AML-193 (cell line): ENCODE measurements around the gene SRGAP3.

Experiments
- DNase-seq, 2 experiments: peaks; one replicate each; lab custom pipeline; 2025; lab: John Stamatoyannopoulos, UW

SRGAP3 gene

DNA sequence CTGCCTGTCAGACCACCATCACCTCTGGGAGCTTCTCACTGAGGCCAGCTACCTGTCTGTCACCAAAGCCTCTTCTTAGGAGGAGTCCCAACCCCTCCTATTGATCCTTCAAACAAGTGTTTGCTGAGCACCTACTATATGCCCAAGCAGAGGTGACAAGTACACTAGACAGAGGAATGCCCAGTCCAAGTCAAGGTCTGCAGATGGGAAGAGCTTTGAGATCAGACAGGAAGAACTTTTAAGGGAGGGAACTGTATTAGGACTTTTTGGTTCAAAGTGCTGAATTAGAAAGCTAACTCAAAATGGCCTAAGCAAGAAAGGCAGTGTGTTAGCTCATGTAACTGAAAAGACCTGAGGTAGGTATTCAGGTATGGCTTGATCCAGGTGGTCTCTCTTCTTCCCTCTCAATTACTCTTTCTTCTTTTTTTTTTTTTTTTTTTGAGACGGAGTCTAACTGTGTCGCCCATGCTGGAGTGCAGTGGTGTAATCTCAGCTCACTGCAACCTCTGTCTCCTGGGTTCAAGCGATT is 282.6 kb downstream of the SRGAP3 start:
- no peak for DNase-seq

DNA sequence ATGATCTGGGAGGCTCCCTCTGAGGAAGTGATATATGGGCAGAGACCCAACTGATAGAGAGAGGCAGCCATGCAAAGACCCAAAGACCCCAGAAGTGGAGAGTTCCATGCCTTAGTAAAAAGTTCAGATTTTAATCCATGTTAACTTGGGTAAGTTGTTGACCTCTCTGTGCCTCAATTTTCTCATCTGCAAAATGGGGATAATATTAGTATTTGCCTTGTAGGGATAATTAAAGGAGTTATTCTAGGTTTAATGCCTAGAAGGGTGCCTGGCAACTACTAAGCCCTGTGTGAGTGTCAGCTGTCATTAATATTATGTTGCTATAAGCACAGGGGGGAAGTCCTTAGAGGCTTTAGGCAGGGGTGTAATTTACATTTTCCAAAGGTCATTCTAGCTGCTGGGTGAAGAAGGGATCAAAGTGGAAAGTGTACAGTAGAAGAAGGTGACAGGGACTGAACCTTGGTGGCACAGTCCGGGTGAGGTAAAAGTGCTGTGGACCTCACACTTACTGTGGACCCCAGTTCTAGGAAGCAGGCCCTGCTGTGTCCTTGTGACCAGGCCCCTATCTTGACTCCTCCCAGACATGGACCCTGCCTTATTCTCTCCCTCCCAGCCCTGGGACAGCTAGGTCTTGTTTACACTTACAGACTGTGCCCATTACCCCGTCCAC is 283.2 kb downstream of the SRGAP3 start:
- no peak for DNase-seq

DNA sequence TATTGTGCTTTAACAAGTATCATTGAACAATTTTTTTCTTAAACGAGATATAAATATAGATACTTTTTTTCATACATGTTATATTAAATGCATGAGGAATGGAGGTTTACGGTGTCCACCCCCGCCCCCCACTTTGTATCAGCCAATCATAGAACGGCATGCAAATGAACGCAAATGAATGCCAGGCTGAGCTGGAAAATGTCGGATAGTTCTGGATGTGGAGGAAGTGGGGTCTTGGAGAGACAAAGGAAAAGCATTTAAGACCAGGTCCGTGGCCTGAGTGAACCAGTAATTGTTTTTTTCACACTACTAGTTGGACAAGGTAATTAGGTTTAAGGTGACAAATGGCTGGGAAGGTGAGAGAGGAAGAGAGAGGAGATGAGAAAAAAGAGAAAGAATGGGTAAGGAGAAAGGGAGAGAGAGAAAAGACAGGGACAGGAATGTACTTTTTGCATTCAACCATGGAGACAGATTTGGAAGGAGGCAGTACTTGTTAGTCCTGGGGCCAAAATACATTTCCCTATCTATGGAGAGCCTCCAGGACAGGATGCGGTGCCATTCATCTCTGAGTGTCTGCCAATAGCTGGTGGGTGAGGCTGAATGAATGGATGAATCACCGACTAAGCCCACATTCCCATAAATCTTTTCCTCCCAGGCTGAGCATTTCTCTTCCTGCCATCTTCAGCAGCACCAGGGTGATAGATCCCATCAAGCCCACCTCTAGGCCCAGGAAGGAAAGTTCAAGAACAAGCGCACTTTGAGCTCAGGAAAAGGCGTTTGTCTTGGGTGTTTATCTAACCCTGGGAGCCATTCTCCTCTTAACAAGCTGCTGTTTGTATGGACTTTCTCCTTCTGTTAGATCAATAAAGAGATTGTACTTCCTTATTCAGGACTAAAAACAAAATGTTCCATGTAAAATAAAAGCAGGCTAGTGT is 284.7 kb downstream of the SRGAP3 start:
- no peak for DNase-seq

DNA sequence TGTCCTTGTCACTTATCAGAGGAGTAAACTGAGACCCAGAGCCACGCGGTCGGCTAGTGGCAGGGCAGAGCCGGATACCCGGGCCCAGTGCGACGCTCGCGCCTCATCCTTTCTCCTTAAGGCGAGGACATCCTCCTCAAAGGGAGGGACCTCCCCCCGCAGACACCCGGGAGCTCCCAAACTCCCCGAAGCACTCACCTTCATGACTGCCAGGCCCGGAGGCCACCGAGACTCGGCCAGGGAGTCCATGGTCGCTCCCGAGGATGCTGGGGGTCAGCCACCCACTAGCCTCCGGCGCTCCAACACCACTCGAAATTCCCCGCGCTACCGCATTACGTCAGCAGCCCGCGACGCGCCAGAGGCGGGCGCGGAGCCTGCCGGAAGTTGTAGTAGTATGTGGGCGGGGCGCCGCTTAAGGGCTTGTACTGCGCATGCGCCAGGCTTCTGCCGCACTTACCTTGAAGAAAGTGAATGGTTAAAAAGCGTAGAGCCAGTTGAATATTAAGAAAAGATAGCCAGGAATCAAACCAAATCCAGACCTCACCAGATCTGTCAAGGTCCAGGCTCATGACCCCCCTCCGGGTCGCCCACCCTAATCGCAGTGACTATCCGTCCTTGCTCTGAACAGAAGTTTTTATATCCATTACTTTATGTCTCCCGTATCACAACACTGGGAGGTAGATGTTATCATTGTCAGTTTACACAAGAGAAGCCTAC is 286.2 kb downstream of the SRGAP3 start, which contains the start of gene RAD18:
Gene RAD18, minus strand, starts transcription at position 336 of the 717 bp plus-strand sequence. Its CDS starts 87 bp downstream, at position 249.
- DNase-seq, result peak; percentile 95 to 96

DNA sequence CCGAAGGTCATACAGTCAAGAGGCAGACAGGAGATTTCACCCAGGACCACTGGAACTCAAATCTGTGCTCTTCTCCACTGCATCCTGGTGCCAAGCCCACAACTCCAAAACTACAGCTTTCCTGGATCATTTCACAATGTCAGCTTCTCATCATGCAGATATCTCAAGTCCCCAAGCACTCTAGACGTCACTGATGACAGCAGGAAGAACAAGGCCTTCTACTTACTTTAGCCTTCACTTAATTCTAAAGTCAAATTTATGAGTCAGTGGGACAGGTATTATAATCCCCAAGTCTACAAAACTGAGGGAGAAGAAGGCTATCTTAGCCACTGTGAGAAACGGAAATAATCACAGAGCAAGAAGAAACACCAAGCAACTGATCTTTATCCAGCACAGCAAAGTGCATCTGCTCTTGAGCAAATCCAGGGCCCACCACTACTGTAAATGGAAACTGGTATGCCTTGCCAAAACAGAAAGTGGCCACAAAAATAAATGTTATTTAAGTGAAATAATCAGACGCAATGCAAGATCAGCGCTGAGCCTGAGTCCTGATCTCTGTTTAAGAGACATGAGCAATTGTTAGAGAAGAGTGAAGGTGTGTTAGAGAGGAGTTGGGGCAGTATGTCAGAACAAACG is 287.1 kb downstream of the SRGAP3 start:
- DNase-seq, result no peak

DNA sequence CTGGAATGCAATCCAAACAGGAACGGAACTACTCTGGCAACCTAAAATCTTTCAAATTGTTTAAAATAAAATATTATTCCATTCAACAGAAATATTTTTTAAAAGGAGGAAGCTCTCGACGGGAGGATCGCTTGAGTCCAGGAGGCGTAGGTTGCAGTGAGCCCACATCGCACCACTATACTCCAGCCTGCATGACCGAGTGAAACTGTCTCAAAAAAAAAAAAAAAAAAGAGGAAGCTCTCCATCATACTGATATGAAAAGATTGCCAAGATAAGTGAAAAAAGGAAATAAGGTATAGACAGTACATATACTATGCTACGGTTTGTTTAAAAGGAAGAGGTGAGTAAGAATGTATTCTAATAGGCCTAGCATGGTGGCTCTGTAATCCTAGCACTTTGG is 289.8 kb downstream of the SRGAP3 start:
- peak; percentile 65 to 74 for DNase-seq

GRCh38 chr3:8954938-8955763 is 294.3 kb downstream of the SRGAP3 start:
- DNase-seq, result peak in 1 of 2 experiments; percentile 10

DNA sequence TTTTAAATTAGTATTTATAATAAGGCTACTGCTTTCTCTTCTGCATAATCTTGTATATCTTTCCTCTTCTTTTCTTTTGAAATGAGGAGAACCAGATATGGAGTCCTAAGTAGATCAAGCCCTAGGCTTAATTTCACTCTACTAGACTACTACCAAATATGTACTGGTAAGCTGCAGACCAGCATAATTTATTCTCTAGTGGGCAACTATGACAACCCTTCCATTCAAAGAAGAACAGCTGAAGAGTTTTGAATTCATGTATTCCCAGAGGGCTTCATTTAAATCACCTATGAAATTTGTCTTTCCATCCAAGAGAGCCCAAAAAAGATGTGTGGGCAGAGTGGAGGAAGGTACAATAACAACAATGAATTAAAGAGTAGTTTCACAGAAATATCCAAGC is 296.1 kb downstream of the SRGAP3 start:
- DNase-seq, result no peak

DNA sequence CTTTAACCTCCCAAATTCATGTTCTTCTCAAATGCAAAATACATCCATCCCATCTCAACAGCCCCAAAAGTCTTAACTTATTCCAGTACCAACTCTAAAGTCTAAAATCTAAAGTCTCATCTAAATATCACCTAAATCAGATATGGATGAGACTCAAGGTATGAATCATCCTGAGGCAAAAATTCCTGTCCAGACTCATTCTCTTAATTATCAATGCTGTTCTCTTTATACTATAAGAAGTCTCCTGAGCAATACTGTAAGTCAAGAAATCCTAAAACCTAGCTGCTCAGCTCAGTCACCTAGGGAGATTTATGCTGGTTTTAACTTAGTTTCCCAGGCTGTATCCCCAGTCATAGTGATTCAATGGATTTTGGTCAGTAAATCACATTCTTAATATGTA is 297.3 kb downstream of the SRGAP3 start:
- DNase-seq, result no peak

- DNase-seq, result peak in 1 of 2 experiments; percentile 25
Observed at GRCh38 chr3:8945890-8946600, 303.4 kb downstream of the SRGAP3 start.

DNA sequence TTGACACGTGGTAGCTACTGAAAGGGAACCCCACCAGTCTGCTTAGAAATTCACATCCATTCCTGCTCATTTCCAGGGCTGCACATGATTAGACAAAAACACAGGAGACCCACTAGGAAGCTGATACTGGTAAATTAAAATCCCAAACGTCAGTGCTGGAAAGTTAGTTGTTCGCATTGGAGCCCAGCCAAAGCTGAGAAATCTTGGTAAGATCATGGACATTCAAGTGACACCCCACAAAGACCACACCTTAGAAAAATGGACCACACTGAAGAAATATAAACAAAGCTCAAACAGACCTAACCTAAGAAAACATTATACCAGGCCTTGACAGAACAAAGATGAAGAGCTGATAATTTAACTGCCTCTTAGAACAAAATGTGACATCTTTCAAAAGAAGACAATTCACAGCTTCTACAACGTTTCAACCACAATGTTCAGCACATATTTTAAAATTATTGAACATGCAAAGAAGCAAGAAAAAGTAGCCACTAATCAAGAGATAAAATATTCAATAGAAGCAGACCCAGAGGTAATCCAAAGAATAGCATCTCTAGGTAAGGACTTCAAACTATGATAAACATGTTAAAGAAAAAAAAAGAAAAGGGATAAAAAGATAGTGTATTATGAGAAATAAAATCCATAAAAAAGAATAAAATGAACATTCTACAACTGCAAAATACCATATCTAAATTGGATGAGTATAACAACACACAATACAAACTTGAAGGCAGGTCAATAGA is 306.5 kb downstream of the SRGAP3 start:
- no peak for DNase-seq

- no peak for DNase-seq
Observed at GRCh38 chr3:8942115-8942514, 307.3 kb downstream of the SRGAP3 start.

GRCh38 chr3:8938021-8938420 is 311.4 kb downstream of the SRGAP3 start:
- peak in 1 of 2 experiments; percentile 18 for DNase-seq

DNA sequence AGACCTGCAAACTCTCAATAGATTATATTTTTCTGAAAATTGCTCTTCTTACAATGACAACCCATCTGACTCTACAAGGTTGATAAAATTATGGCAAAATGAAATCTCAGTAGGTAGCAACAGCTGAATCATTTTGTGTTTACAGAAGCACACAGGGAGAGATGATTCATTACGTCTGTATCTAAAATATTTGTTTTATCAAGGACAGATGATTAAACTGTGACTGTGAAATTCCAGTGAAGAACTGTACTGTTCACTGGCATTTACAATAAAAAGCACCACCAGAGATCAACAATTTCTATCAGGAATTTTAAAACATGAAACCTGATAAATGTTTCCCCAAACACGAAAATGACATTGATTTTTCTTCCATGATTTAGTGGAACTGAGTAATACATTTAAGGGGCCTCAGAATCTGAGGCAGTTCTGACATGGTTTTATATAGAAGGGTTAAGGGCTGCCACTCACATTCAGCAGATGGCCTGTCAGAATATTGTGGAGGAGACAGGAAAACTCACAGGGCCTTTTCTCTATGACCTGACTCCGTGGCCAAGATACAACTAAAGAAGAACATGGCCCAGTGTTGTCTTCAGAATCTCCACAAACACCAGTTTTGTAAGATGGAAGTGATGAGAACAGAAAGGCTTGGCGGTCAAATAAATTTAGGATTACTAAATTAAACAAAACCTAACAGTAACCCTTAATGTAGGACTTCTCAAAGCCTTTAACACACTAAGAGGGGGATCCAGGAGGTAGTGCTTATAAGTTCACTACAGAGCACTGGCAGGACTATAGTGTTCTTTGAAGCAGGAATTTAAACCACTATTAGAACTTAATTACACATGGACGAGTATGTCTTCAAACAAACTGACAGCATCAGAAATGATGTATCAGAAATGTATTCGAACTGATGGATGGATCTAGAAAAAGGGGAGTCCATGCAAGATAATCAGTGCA is 312.1 kb downstream of the SRGAP3 start:
- DNase-seq, result no peak

DNA sequence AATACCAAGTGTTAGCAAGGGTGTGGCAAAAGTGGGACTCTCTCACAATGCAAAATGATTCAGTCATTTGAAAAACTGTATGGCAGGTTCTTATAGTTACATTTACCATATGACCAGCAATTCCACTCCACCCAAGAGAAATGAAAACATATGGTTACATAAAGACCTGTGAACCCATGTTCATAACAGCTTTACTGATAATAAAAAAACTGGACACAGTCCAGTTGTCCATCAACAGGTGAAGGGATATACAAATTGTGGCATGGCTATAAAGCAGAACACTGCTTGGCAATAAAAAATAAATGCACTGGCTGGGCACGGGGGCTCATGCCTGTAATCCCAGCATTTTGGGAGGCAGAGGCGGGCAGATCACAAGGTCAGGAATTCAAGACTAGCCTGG is 316.9 kb downstream of the SRGAP3 start:
- no peak for DNase-seq

DNA sequence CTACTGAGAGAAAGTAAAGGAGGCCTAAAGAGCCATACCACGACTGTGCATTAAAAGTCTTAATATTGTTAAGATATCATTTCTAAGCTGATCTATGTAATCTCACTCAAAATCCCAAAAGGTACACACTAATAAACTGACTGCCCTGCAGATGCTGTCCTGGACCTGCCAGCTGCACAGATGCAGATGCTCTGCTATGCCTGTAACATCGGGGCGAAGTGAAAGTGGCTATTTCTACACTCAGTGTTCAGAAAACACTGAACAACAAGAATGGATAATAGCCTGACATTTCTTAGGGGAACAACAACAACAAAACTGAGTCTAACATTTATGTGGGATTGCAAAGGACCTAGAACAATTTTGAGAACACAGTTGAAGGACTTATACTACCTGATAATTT is 318.1 kb downstream of the SRGAP3 start:
- DNase-seq, result no peak
